HG02884 (cell line): ENCODE measurements around the gene CETN2.

ENCODE experiments used
- ATAC-seq: cut with Tn5 transposase; IDR thresholded peaks from one replicate; pipeline ENCODE4 v1.9.1; 2021; ENCODE audit warnings: mild to moderate bottlenecking, moderate library complexity; ENCODE audit not compliant: unreplicated experiment

The CETN2 gene

GRCh38 chrX:152833378-152833777 lies 2.8 kb upstream of the CETN2 start:
- ATAC-seq: no peak

- ATAC-seq: no peak
Measured at GRCh38 chrX:152832520-152832919, 2.0 kb upstream of the CETN2 start.

- no peak for ATAC-seq
Measured at GRCh38 chrX:152831391-152831790, 834 bp upstream of the CETN2 start.

- no peak for ATAC-seq
Measured at GRCh38 chrX:152824841-152825374, 5.6 kb downstream of the CETN2 start.

- no peak for ATAC-seq
Measured at GRCh38 chrX:152823657-152824056, 6.9 kb downstream of the CETN2 start.

- no peak for ATAC-seq
Measured at GRCh38 chrX:152822383-152823086, 8.0 kb downstream of the CETN2 start.

- no peak for ATAC-seq
Measured at GRCh38 chrX:152821145-152821765, 9.3 kb downstream of the CETN2 start.

- no peak for ATAC-seq
Measured at GRCh38 chrX:152819732-152820131, 10.8 kb downstream of the CETN2 start.

- ATAC-seq: no peak
Measured at GRCh38 chrX:152819266-152819665, 11.3 kb downstream of the CETN2 start.

- ATAC-seq: no peak
Measured at GRCh38 chrX:152818356-152818755, 12.2 kb downstream of the CETN2 start.

GRCh38 chrX:152817078-152817764 lies 13.3 kb downstream of the CETN2 start:
- ATAC-seq: no peak

- no peak for ATAC-seq
Measured at GRCh38 chrX:152814048-152814447, 16.5 kb downstream of the CETN2 start.

GRCh38 chrX:152813206-152813605 lies 17.4 kb downstream of the CETN2 start:
- no peak for ATAC-seq

- no peak for ATAC-seq
Measured at GRCh38 chrX:152810403-152810802, 20.2 kb downstream of the CETN2 start.

GRCh38 chrX:152806035-152806434 lies 24.5 kb downstream of the CETN2 start:
- ATAC-seq: no peak

GRCh38 chrX:152798945-152799344 lies 31.6 kb downstream of the CETN2 start:
- no peak for ATAC-seq

GRCh38 chrX:152787062-152787461 lies 43.5 kb downstream of the CETN2 start:
- peak; percentile 76 for ATAC-seq
